IMR-90 (cell line): Measurements from ENCODE around the gene CCDC102A. TPM values are rescaled to one million over a fixed set of nuclear protein-coding genes. Genes with fewer than 3 reads are reported as not detected.

Experiments
- ATAC-seq: fragments of 200-7000 bp; cut with Tn5 transposase; 2 replicates; pipeline ENCODE4 v1.9.1; 2020; ENCODE audit warnings: low read depth, mild to moderate bottlenecking, moderate library complexity
- BruUV-seq: library from RNA; stranded (reverse); fragments of 400-500 nt; replicated peaks from 2 replicates; lab custom pipeline; 2021; lab: Mats Ljungman, UMichigan
- CTCF ChIA-PET: fragments of 300-600 bp; formaldehyde crosslinking; extraction: SDS; loops from one replicate; lab custom pipeline; 2021; ENCODE audit warnings: antibody characterized with exemption; lab: Yijun Ruan, JAX
- POLR2A ChIA-PET: fragments of 300-600 bp; sonication (Branson Sonifier 250); formaldehyde crosslinking; loops from one replicate; lab custom pipeline; 2022; ENCODE audit warnings: antibody characterized with exemption; ENCODE audit not compliant: unreplicated experiment; lab: Charles Lee
- DNase-seq: peaks from one replicate; pipeline ENCODE4 v3.0.0; 2013
- H2AFZ ChIP-seq: replicated peaks from 2 replicates; pipeline ENCODE3; 2013; ENCODE audit warnings: low read length, mild to moderate bottlenecking; ENCODE audit not compliant: poor library complexity
- H2AK5ac ChIP-seq: 2 replicates; pipeline ENCODE4 v1.6.1; 2013; ENCODE audit warnings: low read depth, low read length, inconsistent platforms
- H2AK9ac ChIP-seq: replicated peaks from 2 replicates; pipeline ENCODE3; 2013; ENCODE audit warnings: mild to moderate bottlenecking, low read depth, low read length, moderate library complexity; ENCODE audit not compliant: poor library complexity
- H2BK120ac ChIP-seq: 2 replicates; pipeline ENCODE4 v1.6.1; 2013; ENCODE audit warnings: low read depth, low read length, inconsistent platforms
- H2BK15ac ChIP-seq: 3 replicates; pipeline ENCODE4 v1.6.1; 2013; ENCODE audit warnings: low read depth, low read length, inconsistent platforms
- H2BK20ac ChIP-seq: 2 replicates; pipeline ENCODE4 v1.6.1; 2013; ENCODE audit warnings: low read depth, mild to moderate bottlenecking, inconsistent platforms, low read length, moderate library complexity
- H2BK5ac ChIP-seq: 2 replicates; pipeline ENCODE4 v1.6.1; 2013; ENCODE audit warnings: mild to moderate bottlenecking, low read depth, low read length, inconsistent platforms; ENCODE audit not compliant: poor library complexity, severe bottlenecking
- H3K14ac ChIP-seq: replicated peaks from 2 replicates; pipeline ENCODE4 v1.6.1; 2013; ENCODE audit warnings: low read depth, low read length, inconsistent platforms
- H3K18ac ChIP-seq: 2 replicates; pipeline ENCODE4 v1.6.1; 2013; ENCODE audit warnings: low read depth, low read length, control low read depth
- H3K23ac ChIP-seq: 2 replicates; pipeline ENCODE4 v1.6.1; 2013; ENCODE audit warnings: low read depth, low read length, inconsistent platforms
- H3K27ac ChIP-seq: 2 replicates; pipeline ENCODE4 v1.5.1; 2013; ENCODE audit warnings: mild to moderate bottlenecking, control low read depth, low read length; ENCODE audit not compliant: insufficient read depth
- H3K27me3 ChIP-seq: 2 replicates; pipeline ENCODE4 v1.6.1; 2013; ENCODE audit warnings: low read length; ENCODE audit not compliant: control insufficient read depth, insufficient read depth
- H3K36me3 ChIP-seq: 2 replicates; pipeline ENCODE4 v1.6.1; 2013; ENCODE audit warnings: low read length, mixed read lengths; ENCODE audit not compliant: control insufficient read depth, insufficient read depth
- H3K4ac ChIP-seq: 2 replicates; pipeline ENCODE4 v1.6.1; 2013; ENCODE audit warnings: low read depth, low read length, inconsistent platforms
- H3K4me1 ChIP-seq: 2 replicates; pipeline ENCODE4 v1.6.1; 2013; ENCODE audit warnings: low read length, mixed read lengths; ENCODE audit not compliant: control insufficient read depth, insufficient read depth
- H3K4me2 ChIP-seq: 2 replicates; pipeline ENCODE4 v1.6.1; 2013; ENCODE audit warnings: low read depth, mild to moderate bottlenecking, control low read depth, low read length, moderate library complexity
- H3K4me3 ChIP-seq: 2 replicates; pipeline ENCODE4 v1.5.1; 2013; ENCODE audit warnings: low read depth, mild to moderate bottlenecking, control low read depth, low read length, moderate library complexity; ENCODE audit not compliant: insufficient read depth
- H3K56ac ChIP-seq: 2 replicates; pipeline ENCODE4 v1.6.1; 2013; ENCODE audit warnings: low read length, inconsistent platforms; ENCODE audit not compliant: insufficient read depth; ENCODE audit errors: extremely low read depth
- H3K79me1 ChIP-seq, 2 experiments: 2 replicates each; pipeline ENCODE4 v1.6.1; 2013; ENCODE audit warnings: low read length in 2 of 2, inconsistent platforms in 1 of 2, low read depth in 1 of 2
- H3K9ac ChIP-seq: 2 replicates; pipeline ENCODE4 v1.6.1; 2013; ENCODE audit warnings: low read depth, low read length, control low read depth
- H3K9me1 ChIP-seq: 2 replicates; pipeline ENCODE4 v1.6.1; 2013; ENCODE audit warnings: low read length, inconsistent platforms; ENCODE audit not compliant: insufficient read depth
- H3K9me3 ChIP-seq: 2 replicates; pipeline ENCODE4 v1.6.1; 2013; ENCODE audit warnings: low read length; ENCODE audit not compliant: control insufficient read depth, insufficient read depth
- H4K20me1 ChIP-seq: 2 replicates; pipeline ENCODE4 v1.6.1; 2013; ENCODE audit warnings: low read length, inconsistent platforms; ENCODE audit not compliant: insufficient read depth
- H4K5ac ChIP-seq: 2 replicates; pipeline ENCODE4 v1.6.1; 2013; ENCODE audit warnings: mild to moderate bottlenecking, low read depth, low read length, control low read depth
- H4K8ac ChIP-seq, 2 experiments: 2 replicates each; pipeline ENCODE4 v1.6.1; 2013; ENCODE audit warnings: low read depth in 2 of 2, low read length in 2 of 2, control low read depth in 1 of 2, inconsistent platforms in 1 of 2
- H4K91ac ChIP-seq: 2 replicates; pipeline ENCODE4 v1.6.1; 2013; ENCODE audit warnings: low read depth, low read length, inconsistent platforms; ENCODE audit not compliant: insufficient read depth
- BHLHE40 ChIP-seq: fragments of 150-350 bp; IDR thresholded peaks from 2 replicates; pipeline ENCODE4 v1.6.1; 2016; ENCODE audit warnings: mild to moderate bottlenecking, low read depth, low read length
- CEBPB ChIP-seq: IDR thresholded peaks from 2 replicates; pipeline ENCODE4 v1.6.1; 2012; ENCODE audit warnings: low read depth, low read length, improper control_type of control experiment
- CHD1 ChIP-seq: IDR thresholded peaks from 2 replicates; pipeline ENCODE4 v1.6.1; 2012; ENCODE audit warnings: low read depth, low read length, improper control_type of control experiment
- FOS ChIP-seq: fragments of 150-350 bp; IDR thresholded peaks from 2 replicates; pipeline ENCODE4 v1.6.1; 2016; ENCODE audit warnings: low read depth, low read length
- MAFK ChIP-seq: IDR thresholded peaks from 2 replicates; pipeline ENCODE4 v1.6.1; 2012; ENCODE audit warnings: low read depth, low read length, improper control_type of control experiment
- MAZ ChIP-seq: IDR thresholded peaks from 2 replicates; pipeline ENCODE4 v1.6.1; 2012; ENCODE audit warnings: low read depth, mild to moderate bottlenecking, low read length, improper control_type of control experiment, moderate library complexity, borderline replicate concordance
- MXI1 ChIP-seq: IDR thresholded peaks from 2 replicates; pipeline ENCODE4 v1.6.1; 2012; ENCODE audit warnings: low read depth, mild to moderate bottlenecking, low read length, moderate library complexity, borderline replicate concordance
- NFE2L2 ChIP-seq: fragments of 150-350 bp; IDR thresholded peaks from 2 replicates; pipeline ENCODE4 v1.6.1; 2016; ENCODE audit warnings: low read depth, mild to moderate bottlenecking, low read length
- POLR2A ChIP-seq: IDR thresholded peaks from 2 replicates; pipeline ENCODE4 v1.6.1; 2012; ENCODE audit warnings: mild to moderate bottlenecking, low read depth, low read length
- RAD21 ChIP-seq: IDR thresholded peaks from 2 replicates; pipeline ENCODE4 v1.6.1; 2012; ENCODE audit warnings: low read length, improper control_type of control experiment
- RCOR1 ChIP-seq: IDR thresholded peaks from 2 replicates; pipeline ENCODE4 v1.6.1; 2012; ENCODE audit warnings: mild to moderate bottlenecking, low read length, improper control_type of control experiment; ENCODE audit not compliant: insufficient replicate concordance
- RFX5 ChIP-seq: IDR thresholded peaks from 2 replicates; pipeline ENCODE4 v1.8.0; 2012; ENCODE audit warnings: low read depth, mild to moderate bottlenecking, low read length, moderate library complexity
- SMC3 ChIP-seq: fragments of 150-350 bp; IDR thresholded peaks from 2 replicates; pipeline ENCODE4 v1.6.1; 2016; ENCODE audit warnings: low read depth, mild to moderate bottlenecking, antibody characterized with exemption, low read length, moderate library complexity
- WGBS, 2 experiments: methylation state at CpG; one replicate each; pipeline versions ENCODE4 v1.1.5 to v1.1.7; 2013; ENCODE audit warnings: missing lambda C conversion rate in 2 of 2; ENCODE audit not compliant: insufficient read length in 1 of 2; ENCODE audit errors: extremely low coverage in 2 of 2; 5-methylcytosine and 5-hydroxymethylcytosine counted together
- dilution Hi-C: fragments of 300-500 bp; cut with HindIII; formaldehyde crosslinking; loops from one replicate; pipeline ENCODE4 v1.14.3; 2018; ENCODE audit warnings: low sequenced_read_pairs; ENCODE audit not compliant: unreplicated experiment
- in situ Hi-C: fragments of 300-500 bp; cut with MboI; formaldehyde crosslinking; loops from 3 replicates; pipeline ENCODE4 v1.14.3; 2019; ENCODE audit warnings: low sequenced_read_pairs, inconsistent platforms, mixed read lengths
- intact Hi-C: fragments of 100-400 bp; cut with micrococcal nuclease; formaldehyde crosslinking; loops from 2 replicates; pipeline ENCODE4 v1.10.0; 2022
- polyA plus RNA-seq, 3 experiments: library from polyadenylated mRNA; depleted of rRNA; stranded (reverse); fragments of >200 nt; gene quantifications; 2 replicates each; pipeline ENCODE4 v1.2.3, GENCODE V29; 2012; ENCODE audit warnings: low replicate concordance in 1 of 3
- total RNA-seq: library from RNA; depleted of rRNA; stranded (reverse); fragments of >200 nt; gene quantifications from 2 replicates; pipeline ENCODE4 v1.2.3, GENCODE V29; 2012
- TF ChIP-seq, protein P1 (sequence below): fragments of 150-350 bp; IDR thresholded peaks from 2 replicates; pipeline ENCODE4 v1.6.1; 2016; ENCODE audit warnings: low read depth, mild to moderate bottlenecking, low read length, moderate library complexity, borderline replicate concordance
- TF ChIP-seq, protein P2 (sequence below): conservative IDR thresholded peaks from 2 replicates; pipeline ENCODE4 v1.5.1; 2012; ENCODE audit warnings: mild to moderate bottlenecking, low read depth, low read length, improper control_type of control experiment

Gene CCDC102A
- total and polyA plus RNA-seq, 2 of the 4 experiments (the other 2 are of a cell fraction) = 5.4 to 8.5 TPM

DNA sequence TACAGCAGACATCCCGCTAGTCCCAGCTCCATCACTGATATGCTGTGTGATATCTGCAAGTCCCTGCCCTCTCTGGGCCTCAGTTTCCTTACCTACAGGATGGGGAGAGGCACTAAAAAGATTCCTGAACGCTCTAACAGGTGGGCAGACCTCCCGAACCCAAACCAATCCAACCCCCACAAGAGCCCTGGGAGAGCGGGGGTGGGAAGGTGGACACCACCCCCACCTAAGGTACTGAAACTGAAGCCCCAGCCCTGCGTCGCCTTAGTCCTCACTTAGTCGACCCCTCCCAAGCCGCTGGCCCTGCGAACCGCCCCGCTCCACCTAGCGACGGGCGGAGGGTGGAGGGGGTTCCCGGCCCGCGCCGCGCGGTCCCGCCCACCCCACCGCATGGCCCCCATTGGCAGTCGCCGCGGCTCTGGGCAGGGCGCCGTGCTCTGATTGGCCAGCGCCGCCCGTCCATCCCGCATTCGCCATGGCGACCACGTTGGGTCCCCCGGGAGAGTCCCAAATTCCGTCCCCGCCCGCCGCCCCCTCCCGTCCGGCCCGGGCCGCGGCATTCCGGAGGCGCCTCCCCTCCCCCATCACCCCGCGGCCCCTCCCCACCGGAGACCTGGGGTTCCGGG is 578 bp downstream of the CCDC102A start:
- Histone ChIP-seq H3K9me3 (no peaks in the 10 kb centered on the region), H3K9me1 (peaks cover 5% of the 10 kb centered on the region; the same call in 1 of the 2 replicates), H3K9ac (peak overlapping the region; percentile 88), H2BK15ac (peak overlapping the region; percentile 65; the same call in 1 of the 3 replicates), H3K23ac (peak overlapping the region; percentile 49), H2AFZ (peak overlapping the region; percentile 98), H2BK120ac (peak overlapping the region; percentile 85), H3K56ac (peak overlapping the region; percentile 67), H4K20me1 (peaks cover 5% of the 10 kb centered on the region; the same call in 1 of the 2 replicates), H3K79me1 (peaks cover 7 to 27% of the 10 kb centered on the region in 2 experiments; a peak in 3 of 4 replicates), H4K91ac (peak overlapping the region; percentile 75), H2BK5ac (peak overlapping the region; percentile 85), H3K4me2 (peak overlapping the region; percentile 99), H3K14ac (peak overlapping the region; percentile 47), H3K27me3 (peaks cover 16% of the 10 kb centered on the region), H3K36me3 (peaks cover 1% of the 10 kb centered on the region; the same call in 1 of the 2 replicates), H3K4me3 (peak overlapping the region; percentile 99), H2AK5ac (peak overlapping the region; percentile 91), H4K5ac (peak overlapping the region; percentile 93), H2AK9ac (peak overlapping the region; percentile 92), H3K18ac (peak overlapping the region; percentile 86), H4K8ac (peak overlapping the region; percentile 97), H3K4me1 (peaks cover 22% of the 10 kb centered on the region), H3K27ac (peak overlapping the region; percentile 88), H2BK20ac (no peak overlapping the region; the same call in 1 of the 2 replicates), H3K4ac (peak overlapping the region; percentile 87)
- ChIA-PET CTCF (no interaction called here), POLR2A (no interaction called here)
- dilution Hi-C loops = no loop called here
- DNase-seq (peak; percentile 88), ATAC-seq (peak; percentile 96)
- intact Hi-C loops = no loop called here
- BruUV-seq = no TSS peak
- in situ Hi-C loops = no loop called here
- WGBS, 2 experiments = 0% methylated on average over 12 of the region's 50 CpGs; no CpG with 5 or more reads in 1 of the 2 experiments
- no peak for TF ChIP-seq SMC3
- TF ChIP-seq CHD1 = no peak
- peak; percentile 49; the same call in 1 of the 2 replicates for TF ChIP-seq FOS
- TF ChIP-seq NFE2L2 = no peak
- TF ChIP-seq, protein P1, sequence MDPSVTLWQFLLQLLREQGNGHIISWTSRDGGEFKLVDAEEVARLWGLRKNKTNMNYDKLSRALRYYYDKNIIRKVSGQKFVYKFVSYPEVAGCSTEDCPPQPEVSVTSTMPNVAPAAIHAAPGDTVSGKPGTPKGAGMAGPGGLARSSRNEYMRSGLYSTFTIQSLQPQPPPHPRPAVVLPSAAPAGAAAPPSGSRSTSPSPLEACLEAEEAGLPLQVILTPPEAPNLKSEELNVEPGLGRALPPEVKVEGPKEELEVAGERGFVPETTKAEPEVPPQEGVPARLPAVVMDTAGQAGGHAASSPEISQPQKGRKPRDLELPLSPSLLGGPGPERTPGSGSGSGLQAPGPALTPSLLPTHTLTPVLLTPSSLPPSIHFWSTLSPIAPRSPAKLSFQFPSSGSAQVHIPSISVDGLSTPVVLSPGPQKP = no peak
- TF ChIP-seq RFX5 = no peak
- no peak for TF ChIP-seq CEBPB
- TF ChIP-seq, protein P2, sequence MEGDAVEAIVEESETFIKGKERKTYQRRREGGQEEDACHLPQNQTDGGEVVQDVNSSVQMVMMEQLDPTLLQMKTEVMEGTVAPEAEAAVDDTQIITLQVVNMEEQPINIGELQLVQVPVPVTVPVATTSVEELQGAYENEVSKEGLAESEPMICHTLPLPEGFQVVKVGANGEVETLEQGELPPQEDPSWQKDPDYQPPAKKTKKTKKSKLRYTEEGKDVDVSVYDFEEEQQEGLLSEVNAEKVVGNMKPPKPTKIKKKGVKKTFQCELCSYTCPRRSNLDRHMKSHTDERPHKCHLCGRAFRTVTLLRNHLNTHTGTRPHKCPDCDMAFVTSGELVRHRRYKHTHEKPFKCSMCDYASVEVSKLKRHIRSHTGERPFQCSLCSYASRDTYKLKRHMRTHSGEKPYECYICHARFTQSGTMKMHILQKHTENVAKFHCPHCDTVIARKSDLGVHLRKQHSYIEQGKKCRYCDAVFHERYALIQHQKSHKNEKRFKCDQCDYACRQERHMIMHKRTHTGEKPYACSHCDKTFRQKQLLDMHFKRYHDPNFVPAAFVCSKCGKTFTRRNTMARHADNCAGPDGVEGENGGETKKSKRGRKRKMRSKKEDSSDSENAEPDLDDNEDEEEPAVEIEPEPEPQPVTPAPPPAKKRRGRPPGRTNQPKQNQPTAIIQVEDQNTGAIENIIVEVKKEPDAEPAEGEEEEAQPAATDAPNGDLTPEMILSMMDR = 0 out of 2 replicates have a peak, but pooled peaks have one; percentile 21
- TF ChIP-seq RAD21 = no peak
- TF ChIP-seq BHLHE40 = no peak
- peak; percentile 20; the same call in 1 of the 2 replicates for TF ChIP-seq MXI1
- no peak for TF ChIP-seq MAFK
- no peak for TF ChIP-seq RCOR1
- TF ChIP-seq MAZ = peak; percentile 71; the same call in 1 of the 2 replicates
- 0 out of 2 replicates have a peak, but pooled peaks have one; percentile 33 for TF ChIP-seq POLR2A
